Fibroblast of pulmonary artery (primary cell): Measurements from ENCODE around the gene ZNF778.

Experiments
- DNase-seq: peaks from one replicate; pipeline ENCODE4 v3.0.0-alpha.2; 2010; ENCODE audit warnings: low read depth
- H3K4me3 ChIP-seq: replicated peaks from 2 replicates; pipeline ENCODE4 v1.5.1; 2011; ENCODE audit warnings: low read depth, mild to moderate bottlenecking, control low read depth, low read length, moderate library complexity
- TF ChIP-seq, protein P1 (sequence below): IDR thresholded peaks from 2 replicates; pipeline ENCODE4 v1.5.1; 2011; ENCODE audit warnings: mild to moderate bottlenecking, control low read depth, low read length, inconsistent platforms; ENCODE audit errors: missing control alignments

Gene ZNF778

DNA sequence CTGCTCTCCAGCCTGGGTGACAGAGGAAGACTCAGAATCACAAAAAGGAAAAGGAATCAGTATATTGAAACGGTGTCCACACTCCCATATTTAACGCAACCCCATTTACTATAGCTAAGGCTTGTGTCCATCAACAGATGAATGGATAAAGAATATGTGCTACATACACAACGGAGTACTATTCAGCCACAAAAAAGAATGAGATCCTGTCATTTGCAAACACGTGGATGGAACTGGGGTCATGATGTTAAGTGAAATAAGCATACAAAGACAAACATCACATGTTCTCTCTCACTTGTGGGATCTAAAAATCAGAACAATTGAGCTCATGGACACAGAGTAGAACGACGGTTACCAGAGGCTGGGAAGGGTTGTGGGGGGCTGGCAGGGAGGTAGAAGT is 55.1 kb downstream of the ZNF778 start:
- DNase-seq = no peak
- no peak overlapping the region for H3K4me3 ChIP-seq
- TF ChIP-seq, protein P1, sequence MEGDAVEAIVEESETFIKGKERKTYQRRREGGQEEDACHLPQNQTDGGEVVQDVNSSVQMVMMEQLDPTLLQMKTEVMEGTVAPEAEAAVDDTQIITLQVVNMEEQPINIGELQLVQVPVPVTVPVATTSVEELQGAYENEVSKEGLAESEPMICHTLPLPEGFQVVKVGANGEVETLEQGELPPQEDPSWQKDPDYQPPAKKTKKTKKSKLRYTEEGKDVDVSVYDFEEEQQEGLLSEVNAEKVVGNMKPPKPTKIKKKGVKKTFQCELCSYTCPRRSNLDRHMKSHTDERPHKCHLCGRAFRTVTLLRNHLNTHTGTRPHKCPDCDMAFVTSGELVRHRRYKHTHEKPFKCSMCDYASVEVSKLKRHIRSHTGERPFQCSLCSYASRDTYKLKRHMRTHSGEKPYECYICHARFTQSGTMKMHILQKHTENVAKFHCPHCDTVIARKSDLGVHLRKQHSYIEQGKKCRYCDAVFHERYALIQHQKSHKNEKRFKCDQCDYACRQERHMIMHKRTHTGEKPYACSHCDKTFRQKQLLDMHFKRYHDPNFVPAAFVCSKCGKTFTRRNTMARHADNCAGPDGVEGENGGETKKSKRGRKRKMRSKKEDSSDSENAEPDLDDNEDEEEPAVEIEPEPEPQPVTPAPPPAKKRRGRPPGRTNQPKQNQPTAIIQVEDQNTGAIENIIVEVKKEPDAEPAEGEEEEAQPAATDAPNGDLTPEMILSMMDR = no peak

DNA sequence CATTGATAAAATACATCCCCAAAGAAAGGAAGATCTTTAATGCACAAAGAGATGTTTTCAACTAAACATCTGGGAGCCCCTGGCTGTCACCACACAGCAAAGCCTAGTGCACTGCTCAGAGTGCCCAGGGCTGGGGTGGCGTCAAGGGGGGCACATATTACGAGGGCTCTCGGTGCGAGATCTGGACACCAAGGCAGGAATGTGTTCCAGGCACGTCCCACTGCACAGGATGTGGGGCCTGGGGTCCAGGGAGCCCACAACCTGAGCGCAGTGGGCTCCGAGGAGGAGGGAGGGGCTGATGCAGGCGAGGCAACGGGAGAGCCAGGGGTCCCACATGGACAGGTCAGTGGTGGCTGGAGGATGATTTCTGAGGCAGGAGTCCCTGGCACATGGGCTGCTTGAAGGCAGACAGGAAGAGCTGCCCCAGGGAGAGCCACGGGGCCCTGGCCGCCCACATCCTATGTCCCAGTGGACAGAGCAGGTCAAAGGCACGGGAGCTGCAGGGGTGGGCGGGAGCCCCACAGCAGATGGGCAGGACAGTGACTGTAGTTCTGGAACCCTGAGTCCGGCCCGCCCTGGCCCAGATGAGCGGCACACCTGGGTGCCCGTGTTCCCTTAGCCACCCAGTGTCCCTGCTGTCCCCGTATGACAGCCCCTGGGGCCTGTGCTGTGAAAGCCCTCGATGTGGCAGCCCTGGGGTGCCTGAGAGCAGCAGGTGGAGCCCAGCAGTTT is 56.4 kb downstream of the ZNF778 start:
- H3K4me3 ChIP-seq = no peak overlapping the region
- TF ChIP-seq, protein P1 = no peak
- DNase-seq = no peak

DNA sequence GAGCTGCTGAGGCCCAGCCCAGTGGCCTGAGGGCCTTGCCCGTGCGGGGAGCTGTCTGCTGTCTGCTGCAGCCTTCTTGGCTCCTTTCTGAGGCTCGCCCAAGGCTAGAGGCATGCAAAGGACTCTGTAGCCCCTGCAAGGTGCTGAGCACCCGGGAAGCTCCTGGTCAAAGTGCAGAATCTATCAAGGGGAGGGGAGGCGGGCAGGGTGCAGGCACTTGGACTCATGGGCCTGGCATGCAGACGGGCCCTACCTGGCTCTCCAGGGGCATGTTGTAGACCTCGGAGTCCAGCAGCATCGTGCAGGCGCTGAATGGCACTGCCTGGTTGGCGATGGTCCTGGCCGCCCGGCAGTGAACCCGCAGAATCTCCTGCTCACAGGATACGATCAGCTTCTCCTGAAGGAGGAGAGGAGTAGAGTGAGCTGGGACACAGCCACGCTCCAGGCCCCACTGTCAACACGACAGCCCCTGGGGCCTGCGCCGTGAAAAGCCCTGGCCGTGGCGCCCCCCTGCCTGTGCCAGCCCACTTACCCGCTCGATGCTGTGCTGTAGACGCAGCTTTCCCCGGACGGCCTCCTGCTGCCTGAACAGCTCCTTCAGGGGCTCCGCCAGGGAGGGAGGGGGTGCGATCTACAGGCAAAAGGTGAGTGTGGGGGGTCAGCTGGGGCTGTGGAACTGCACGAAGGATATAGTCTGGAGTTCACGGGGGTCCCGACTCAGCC is 57.2 kb downstream of the ZNF778 start:
- TF ChIP-seq, protein P1 = no peak

DNA sequence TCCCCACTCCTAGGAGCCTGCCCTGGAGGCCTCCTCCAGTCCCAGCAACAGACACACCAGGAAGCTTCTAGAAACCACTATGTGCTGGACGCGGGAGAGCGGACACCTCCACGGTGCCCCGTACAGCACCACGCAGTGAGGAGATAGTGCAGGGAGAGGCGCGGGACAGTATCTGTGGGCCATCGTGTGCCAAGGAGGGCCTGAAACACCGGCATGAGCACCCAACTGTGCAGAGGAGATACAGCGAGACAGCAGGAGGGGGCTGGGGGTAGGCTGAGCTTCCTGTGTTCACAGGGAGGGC is 57.7 kb downstream of the ZNF778 start:
- no peak for DNase-seq
- TF ChIP-seq, protein P1 = no peak
- H3K4me3 ChIP-seq = no peak overlapping the region

More for the DNA sequence above, 57.2 kb downstream of the ZNF778 start:
- no peak overlapping the region for H3K4me3 ChIP-seq
- no peak for DNase-seq

GRCh38 chr16:89275837-89276720 is 58.6 kb downstream of the ZNF778 start:
- TF ChIP-seq, protein P1 = no peak
- no peak for DNase-seq
- H3K4me3 ChIP-seq = no peak overlapping the region

GRCh38 chr16:89277049-89277448 is 59.5 kb downstream of the ZNF778 start:
- DNase-seq = no peak
- H3K4me3 ChIP-seq = no peak overlapping the region

More at GRCh38 chr16:89277049-89277448, 59.5 kb downstream of the ZNF778 start:
- TF ChIP-seq, protein P1 = no peak
